ENCODE measurements around the gene ST6GALNAC4.
A peak's percentile ranks its signal among the peaks of the same experiment; 100 is the strongest.

Gene ST6GALNAC4

DNA sequence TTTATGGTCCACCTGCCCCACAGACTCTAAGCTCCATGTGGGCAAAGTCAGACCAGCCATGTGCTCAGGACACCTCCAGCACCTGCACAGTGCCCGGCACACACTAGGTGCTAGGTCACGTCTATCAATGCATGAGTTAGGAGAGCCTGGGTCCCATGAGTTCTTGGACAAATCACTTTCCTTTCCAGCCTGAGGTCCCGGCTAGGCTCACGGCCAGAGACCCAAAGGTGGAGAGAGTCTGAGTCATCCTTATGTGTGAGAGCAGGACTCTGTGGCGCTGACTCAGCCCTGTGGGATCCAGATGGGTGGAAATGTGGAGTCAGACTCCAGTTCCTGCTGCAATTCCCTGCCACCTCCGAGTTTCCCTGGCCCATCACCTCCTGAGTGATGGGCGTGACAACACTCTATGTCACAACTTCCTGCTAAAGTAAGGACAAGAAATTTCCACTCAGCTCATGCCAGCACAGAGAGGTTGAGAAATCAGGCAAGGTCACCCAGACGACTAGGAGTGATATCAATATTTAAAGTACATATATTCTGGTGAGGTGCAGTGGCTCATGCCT lies 2.5 kb upstream of the ST6GALNAC4 start:
- no peak overlapping the region for H3K4me3 ChIP-seq
- peak overlapping the region in 20 of 21 experiments; percentile 4 to 79 (median 62) for H3K27ac ChIP-seq

DNA sequence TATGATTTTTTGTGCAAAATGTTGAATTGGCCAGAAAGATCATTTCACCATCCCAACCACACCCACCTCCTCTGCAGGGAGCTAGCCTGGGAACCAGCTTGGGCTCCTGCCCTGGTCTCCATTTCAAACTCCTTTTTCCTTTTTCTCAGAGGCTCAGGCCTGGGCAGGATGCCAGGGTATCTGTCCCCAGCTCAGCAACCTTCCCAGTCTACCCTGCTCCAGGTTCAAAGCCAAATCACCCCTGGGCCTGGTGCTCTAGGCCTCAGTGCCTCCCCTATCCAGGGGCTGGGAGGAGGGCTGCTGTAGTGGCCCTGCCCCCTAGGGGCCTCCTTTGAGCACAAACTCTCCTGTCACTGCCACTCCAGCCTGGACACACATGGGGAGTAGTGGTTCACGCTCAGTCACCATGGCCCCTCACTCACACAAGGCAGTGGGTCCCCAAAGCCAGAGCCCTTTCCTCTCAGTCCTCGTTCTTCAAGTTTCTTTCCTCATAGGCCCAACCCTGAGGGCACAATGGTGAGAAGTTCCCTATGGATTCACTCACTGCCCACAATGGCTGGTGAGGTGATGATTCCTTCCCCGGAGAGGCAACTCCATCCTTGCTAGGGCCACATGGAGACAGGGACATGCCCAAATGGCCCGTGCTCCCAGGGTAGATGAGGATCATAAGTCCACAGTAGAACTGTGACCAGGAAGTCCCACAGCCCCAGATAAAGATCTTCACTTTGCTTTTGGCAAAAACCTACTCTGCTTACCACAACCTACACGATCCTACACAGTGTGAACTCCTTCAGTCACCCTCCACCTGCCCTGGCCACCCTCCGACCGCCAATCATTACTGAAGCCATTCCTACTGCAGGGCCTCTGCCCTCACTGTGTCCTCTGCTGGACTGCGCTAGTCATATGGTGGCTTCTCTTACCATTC lies 1.6 kb upstream of the ST6GALNAC4 start:
- no peak overlapping the region for H3K4me3 ChIP-seq
- H3K27ac ChIP-seq = peak overlapping the region in 20 of 21 experiments; percentile 4 to 79 (median 65)

DNA sequence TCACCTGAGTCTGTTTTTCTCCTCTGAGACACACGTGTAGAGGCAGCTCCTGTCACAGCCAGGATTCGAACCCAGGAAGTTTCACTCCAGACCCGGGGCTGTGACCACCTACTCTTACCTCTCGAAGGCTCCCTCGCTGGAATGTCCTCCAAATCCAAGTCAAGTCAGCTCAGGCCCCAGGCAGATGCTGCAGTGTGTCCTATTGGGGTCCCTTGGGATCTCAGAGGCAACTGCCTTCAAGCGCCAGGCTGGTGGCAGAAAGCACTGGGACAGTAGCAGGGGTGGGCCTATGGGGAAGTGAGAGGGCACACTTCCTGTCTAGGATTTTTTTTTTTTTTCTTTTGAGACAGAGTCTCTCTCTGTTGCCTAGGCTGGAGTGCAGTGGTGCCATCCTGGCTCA lies 762 bp upstream of the ST6GALNAC4 start:
- peak overlapping the region in 4 of 7 experiments; percentile 6 to 61 (median 46) for H3K4me3 ChIP-seq

DNA sequence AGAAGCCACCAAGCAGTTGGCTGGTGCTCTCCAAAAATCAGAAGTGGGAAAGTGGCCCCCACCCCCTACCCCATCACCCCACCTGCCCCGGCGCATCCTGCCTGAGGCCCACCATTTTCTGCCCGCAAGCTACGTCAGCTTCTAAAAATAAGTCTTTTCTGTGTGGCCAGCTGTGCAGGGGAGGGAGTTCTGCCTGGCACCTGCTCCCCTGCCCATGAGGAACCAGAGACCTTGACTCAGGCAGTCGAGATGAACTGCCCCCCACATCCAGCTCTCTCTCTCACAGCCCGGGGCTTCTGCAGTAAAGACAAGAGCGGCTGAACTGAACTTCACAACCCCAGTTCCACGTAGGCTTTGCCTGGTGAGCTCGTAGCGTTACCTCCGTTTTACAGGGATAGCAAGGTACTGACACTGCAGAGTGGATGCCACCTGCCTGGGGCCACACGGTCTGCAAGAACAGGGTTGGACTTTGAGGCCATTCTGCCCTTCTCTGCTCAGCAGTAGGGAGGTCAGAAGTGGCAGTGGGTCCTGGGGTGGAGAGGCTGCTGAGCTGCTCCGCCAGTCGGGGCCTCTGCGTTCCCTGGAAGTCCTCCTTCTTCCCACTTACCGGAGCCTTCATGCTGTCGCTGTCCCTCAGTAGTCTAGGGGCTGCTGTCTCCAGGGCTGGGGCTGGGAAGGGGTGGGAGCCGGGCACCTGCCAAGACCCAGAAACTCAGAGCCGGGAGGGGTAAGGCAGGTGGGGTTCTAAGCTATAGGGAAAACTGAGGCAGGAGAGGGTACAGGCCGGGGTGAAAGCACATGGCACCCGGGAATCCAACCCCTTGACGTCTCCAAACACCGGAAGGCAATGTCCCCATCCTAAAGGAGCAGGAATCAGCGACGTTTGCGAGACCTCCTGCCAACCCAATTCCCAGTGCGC lies 781 bp downstream of the ST6GALNAC4 start:
- Histone ChIP-seq H3K4me3 (peak overlapping the region; percentile 36 to 61 (median 48)), H3K27ac (peak overlapping the region; percentile 10 to 89 (median 69))

More for the DNA sequence above, 762 bp upstream of the ST6GALNAC4 start:
- H3K27ac ChIP-seq = peak overlapping the region in 18 of 21 experiments; percentile 9 to 79 (median 65)

DNA sequence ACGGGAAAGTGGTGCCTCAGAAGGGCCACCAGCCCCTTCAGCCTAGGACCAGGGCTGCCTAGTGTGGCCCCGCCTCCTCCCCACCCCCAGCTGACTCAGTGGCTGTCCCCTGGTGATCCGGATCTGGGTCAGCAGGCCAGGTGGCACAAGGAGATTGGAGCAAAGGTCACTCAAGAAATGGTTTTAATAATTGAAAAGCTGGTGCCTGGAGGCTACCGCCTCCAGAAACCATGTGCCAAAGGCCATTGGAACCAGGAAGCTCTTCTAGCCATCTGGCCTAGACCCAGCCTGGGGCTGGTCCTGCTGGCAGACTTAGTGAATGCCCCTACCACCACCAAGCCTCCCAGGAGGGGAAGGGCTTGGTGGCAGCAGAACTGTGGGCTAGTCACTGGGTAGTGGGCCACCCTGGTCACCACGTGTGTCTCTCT lies 1.5 kb downstream of the ST6GALNAC4 start:
- H3K27ac ChIP-seq = peak overlapping the region in 13 of 21 experiments; percentile 36 to 89 (median 71)

DNA sequence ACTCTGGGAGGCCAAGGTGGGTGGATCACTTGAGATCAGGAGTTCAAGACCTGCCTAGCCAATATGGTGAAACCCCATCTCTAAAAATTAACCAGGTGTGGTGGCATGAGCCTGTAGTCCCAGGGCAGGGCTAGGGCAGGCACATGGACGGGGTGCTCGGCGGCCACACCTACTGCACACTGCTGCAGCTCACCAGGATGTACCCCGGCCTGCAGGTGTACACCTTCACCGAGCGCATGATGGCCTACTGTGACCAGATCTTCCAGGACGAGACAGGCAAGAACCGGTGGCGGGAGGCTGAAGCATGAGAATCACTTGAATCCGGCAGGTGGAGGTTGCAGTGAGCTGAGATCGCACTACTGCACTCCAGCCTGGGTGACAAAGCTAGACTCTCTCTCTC lies 3.2 kb downstream of the ST6GALNAC4 start:
- H3K27ac ChIP-seq = no peak overlapping the region

More for the DNA sequence above, 1.5 kb downstream of the ST6GALNAC4 start:
- peak overlapping the region in 1 of 7 experiments; percentile 61 for H3K4me3 ChIP-seq

DNA sequence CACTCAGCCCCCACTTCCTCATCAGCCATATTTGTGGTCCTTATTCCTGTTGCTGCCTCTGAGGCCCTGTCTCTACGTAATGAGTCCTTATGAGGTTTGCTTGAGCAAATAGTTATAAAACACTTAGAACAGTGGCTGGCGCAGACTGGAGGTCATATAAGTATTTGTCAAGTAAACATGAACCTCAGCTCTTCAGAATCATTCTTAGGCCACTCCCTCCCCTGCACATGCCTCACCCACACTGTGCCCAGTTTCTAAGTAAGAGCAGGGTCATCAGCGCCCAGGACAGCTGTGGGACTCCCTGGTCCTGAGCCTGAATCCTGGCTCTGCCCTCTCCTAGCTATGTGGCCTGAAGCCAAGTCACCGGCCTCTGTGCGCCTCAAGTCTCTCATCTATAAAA lies 4.0 kb downstream of the ST6GALNAC4 start:
- Histone ChIP-seq H3K27ac (peak overlapping the region in 2 of 21 experiments; percentile 4 to 8), H3K4me3 (no peak overlapping the region)

More for the DNA sequence above, 3.2 kb downstream of the ST6GALNAC4 start:
- H3K4me3 ChIP-seq = no peak overlapping the region

DNA sequence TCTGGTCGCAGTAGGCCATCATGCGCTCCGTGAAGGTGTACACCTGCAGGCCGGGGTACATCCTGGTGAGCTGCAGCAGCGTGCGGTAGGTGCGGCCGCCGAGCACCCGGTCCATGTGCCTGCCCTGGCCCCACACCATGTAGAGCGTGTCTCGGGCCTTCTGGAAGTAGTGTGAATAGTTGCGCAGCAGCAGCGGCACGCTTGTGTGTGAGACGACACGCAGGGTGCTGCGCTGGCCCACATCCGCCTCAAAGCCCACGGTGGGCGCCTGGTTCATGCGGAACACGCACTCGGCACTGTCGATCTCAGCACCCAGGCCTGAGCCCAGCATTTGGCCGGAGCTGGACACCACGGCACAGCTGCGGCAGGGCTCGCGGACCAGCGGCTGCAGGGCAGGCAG lies 4.5 kb downstream of the ST6GALNAC4 start:
- H3K27ac ChIP-seq = peak overlapping the region in 1 of 21 experiments; percentile 51

DNA sequence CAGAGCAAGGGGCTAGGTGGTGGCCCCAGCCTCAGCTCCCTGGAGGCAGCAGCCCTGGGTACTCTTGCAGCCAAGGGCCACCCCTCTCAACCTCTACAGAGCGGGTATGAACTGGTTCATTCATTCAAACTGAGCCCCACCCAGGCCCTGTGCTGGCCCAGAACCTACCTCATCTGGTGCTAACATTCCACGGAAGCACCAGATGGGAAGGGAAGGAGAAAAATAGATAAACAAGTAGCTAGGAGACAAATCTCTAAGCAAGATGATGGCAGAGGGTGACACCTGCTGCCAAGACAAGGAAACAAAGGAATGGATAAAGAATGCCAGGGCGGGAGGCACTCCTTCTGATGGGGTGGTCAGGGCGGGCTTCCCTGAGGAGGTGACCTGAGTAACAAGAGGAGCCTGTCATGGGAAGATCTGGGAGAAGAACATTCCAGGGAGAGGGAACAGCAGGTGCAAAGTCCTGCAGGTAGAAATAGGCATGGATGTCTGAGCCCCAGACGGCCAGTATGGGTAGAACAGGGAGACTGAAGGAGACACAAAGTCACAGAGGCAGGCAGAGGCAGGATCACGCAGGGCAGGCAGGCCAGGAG lies 6.1 kb downstream of the ST6GALNAC4 start:
- Histone ChIP-seq H3K27ac (peak overlapping the region in 9 of 21 experiments; percentile 13 to 43 (median 30)), H3K4me3 (no peak overlapping the region)

More for the DNA sequence above, 4.5 kb downstream of the ST6GALNAC4 start:
- no peak overlapping the region for H3K4me3 ChIP-seq

DNA sequence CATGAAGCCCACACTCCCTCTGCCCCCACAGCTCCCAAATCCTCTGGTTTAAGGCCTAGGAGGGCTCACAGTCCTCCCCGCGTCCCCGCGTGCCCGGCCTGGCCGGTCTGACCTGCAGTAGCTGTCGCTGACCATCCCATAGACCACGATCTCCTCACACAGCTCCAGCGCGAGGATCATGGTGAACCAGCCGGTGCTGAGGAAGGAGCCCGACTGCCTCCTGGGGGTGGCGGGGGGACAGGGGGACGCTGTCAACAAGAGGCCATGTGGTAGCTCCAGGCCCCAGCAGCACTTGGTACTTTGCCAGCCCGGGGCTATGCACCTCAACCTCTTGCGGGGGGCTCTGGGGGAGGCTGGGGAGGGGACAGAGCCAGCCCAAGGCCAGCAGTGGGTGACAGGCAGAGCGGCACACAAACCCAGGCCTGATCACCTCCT lies 7.0 kb downstream of the ST6GALNAC4 start:
- no peak overlapping the region for H3K4me3 ChIP-seq
- H3K27ac ChIP-seq = peak overlapping the region in 4 of 21 experiments; percentile 4 to 43 (median 22)

DNA sequence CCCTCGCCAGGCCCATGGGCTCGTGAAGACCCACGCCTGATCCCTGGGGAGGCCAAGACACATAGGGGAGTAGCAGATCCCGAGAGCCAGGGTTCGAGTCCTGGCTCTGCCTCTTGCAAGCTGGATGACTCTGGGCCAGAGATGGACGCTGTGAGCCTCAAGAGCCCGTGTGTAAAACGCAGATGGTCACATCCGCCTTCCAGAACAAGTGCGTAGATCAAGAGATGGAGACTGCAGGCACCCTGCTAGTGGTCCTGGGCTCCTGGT lies 8.2 kb downstream of the ST6GALNAC4 start:
- Histone ChIP-seq H3K27ac (peak overlapping the region in 3 of 21 experiments; percentile 58 to 88 (median 88)), H3K4me3 (no peak overlapping the region)

DNA sequence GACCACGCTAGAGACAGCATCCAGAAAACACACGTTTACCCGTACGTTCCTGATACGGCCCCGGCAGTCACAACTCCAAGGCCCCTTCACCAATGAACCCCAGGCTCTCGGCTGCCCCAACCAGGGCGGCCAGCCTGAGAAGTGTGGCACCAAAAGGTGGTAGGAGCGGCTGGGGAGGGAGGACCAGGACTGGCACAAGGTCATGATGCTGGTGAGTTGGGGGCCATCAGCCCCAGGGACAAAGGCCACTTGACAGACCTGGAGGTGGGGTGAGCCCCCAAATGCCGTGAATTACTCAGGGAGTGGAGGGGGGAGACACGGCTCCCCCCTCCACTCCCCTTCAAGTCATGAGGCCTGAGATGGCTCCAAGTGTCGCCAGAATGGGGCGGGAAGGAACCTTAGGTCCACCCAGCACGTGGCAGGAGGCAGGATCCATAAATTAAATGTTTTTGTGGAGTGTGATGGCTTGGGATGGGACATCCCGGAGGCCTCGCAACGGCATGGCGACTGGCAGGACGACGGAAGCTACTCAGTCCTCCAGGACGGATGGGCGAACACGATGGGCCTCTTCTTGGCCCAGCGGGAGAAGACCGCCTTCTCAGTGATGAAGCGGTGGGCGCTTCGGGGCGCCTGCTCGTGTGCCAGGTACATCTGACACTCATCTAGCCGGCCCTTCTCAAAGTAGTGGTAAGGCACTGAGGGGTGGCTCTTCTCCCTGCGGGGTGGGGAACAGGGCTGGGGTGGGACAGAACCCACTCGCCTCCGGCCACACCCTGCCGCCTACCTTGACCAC lies 8.8 kb downstream of the ST6GALNAC4 start:
- H3K4me3 ChIP-seq = no peak overlapping the region
- H3K27ac ChIP-seq = peak overlapping the region in 11 of 21 experiments; percentile 11 to 97 (median 87)

DNA sequence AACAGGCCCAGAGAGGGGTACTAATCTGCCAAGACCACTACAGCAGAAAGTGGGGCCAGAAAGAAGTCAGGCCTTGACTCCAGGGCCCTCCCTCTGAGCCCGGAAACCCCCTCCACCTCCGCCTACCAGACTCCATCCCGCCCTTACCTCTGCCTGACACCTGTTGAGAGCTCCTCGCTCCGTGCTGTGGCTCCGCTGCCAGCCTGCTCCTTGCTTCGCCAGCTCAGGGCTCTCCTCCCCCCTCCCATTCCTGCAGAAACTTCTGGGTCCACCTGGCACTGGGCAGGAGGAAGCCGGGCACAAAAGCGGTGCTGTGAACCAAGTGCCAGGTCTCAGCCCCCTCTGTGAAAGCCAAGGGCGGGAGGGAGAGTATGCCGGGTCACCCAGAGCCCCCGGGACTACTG lies 11.1 kb downstream of the ST6GALNAC4 start:
- peak overlapping the region in 6 of 7 experiments; percentile 5 to 31 (median 16) for H3K4me3 ChIP-seq
- peak overlapping the region in 20 of 21 experiments; percentile 45 to 98 (median 86) for H3K27ac ChIP-seq

DNA sequence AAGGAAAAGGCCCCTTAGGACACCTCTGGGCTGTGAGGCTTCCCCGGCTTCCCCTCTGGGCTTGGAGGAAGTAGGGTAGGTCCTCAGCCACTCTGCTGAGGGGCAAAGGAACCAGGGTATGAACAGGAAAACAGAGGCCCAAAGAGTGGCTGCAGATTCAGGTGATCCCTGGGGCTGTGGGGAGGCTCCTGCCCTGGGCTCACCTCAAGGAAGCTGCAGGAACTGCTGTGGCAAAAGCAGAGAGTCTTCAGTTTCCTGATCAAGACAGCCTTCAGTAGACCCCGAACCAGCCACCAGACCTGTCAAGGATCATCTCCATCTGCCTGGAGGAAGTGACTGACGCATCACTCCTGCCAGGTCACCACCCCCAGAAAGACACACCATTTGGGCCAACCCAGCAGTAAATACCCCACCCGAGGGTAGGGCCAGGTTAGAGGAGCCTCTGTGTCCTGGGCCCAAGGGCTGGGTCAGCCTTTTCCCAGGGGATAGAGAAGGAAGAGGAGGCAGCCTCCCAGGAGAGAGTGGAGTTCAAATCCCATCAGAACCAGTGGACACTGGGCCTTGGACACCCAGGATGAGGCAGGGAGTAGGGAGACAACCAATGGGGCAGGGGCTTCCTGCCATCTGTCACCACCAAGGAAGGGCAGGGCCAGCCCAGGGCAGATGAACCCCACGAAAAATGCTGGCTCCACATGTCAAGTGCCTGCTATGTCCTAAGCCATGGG lies 11.7 kb downstream of the ST6GALNAC4 start:
- H3K4me3 ChIP-seq = peak overlapping the region; percentile 7 to 31 (median 13)
- peak overlapping the region in 20 of 21 experiments; percentile 45 to 98 (median 86) for H3K27ac ChIP-seq

DNA sequence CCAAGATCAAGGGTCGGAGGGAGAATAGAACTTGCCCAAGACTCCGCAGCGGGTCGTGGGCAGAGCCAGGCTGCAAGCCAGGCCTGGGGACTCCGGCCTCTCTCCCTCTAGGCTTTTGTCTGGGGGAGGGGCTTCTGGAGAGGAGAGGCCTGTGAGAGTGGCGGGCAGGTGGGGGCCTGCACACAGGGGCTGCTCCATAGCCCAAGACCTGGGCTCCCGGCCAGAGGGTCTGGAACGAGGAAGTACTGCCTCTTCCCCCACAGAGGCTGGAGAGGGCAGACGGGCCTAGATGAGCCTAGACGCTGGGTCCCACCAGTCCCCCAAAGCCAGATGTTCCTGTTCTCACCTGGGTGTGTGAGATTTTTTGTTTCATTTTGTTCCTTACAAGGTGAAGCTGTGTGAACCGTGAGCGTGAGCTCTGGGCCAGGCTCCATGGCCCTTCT lies 12.3 kb downstream of the ST6GALNAC4 start:
- peak overlapping the region; percentile 11 to 31 (median 13) for H3K4me3 ChIP-seq
- peak overlapping the region in 20 of 21 experiments; percentile 45 to 98 (median 86) for H3K27ac ChIP-seq

DNA sequence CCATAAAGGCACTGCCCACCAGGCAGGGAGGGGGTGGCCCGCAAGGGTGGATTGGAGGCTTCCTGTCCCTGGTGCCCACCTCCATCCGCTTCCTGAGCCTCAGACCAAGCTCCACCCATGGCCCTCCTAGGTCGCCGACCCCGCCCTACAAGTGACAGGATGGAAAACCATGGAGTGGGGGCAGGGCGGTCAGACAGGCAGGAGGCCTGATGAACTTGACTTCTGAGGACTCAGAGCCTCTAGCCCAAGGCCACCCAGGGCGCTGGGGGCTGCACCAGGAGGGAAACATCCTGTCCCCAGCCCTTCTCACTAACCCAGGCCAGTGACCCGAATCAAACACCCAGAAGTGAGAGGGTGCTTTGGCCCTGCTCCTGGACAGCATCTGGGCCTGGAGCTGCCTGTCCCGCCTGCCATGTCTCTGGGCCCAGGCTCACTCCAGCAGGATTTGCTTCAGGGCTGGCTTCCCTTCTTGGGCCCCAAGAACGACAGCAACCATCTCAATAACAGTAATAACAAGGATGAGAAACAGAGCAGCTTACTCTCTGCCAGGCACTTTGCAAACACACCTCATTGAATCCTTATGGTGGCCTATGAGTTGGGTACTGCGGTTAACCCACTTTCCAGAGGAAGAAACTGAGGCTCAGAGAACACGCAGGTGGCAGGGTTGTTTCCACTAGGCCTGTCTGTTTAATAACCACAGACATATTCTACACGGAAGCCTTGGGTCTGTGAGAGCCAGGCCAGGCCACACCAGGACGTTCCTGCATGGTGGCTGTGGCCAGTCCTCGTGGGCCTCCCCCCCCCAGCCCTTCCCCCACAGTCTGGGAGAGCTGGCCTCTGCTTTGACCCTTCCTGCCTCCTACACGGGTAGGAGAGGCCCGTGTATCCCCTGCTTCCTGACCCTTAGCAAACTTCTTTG lies 13.0 kb downstream of the ST6GALNAC4 start:
- H3K27ac ChIP-seq = peak overlapping the region in 20 of 21 experiments; percentile 45 to 98 (median 86)
- H3K4me3 ChIP-seq = peak overlapping the region; percentile 11 to 31 (median 13)
